ENCODE results near the gene GALNT6. TPM values are rescaled to one million over a fixed set of nuclear protein-coding genes. Genes with fewer than 3 reads are reported as not detected.
A peak's percentile ranks its signal among the peaks of the same experiment; 100 is the strongest.

The GALNT6 gene
- total and polyA plus RNA-seq, 12 donors: 0.15 to 6.3 (median 0.81) TPM

- Histone ChIP-seq H3K4me1 (peaks cover 0 to 61% (median 9%) of the 10 kb centered on the region in 9 donors), H3K36me3 (no peaks in the 10 kb centered on the region), H3K27me3 (peaks cover 4 to 33% (median 25%) of the 10 kb centered on the region in 7 donors), H3K27ac (peak overlapping the region in 1 of 10 donors; percentile 67), H3K4me3 (no peak overlapping the region), H3K9me3 (no peaks in the 10 kb centered on the region)
- 95 to 96% methylated on average over 5 of the region's 5 CpGs for WGBS, 2 donors
- DNase-seq (no peak), ATAC-seq (no peak)
- TF ChIP-seq CTCF (IDR thresholded peaks at IDR 0.05): no peak
- intact Hi-C loops (cut with DNase I): no loop called here
Observed at GRCh38 chr12:51388846-51389245, 2.4 kb downstream of the GALNT6 start.

GRCh38 chr12:51388069-51388799, 3.0 kb downstream of the GALNT6 start:
- DNase-seq: peak in 1 of 2 donors; percentile 14
- intact Hi-C loops (cut with DNase I): no loop called here

GRCh38 chr12:51386351-51386750, 4.9 kb downstream of the GALNT6 start:
- WGBS, 2 donors: 79% methylated on average over 4 of the region's 4 CpGs
- H3K9me3 ChIP-seq: no peaks in the 10 kb centered on the region
- peaks cover under 1 to 37% (median 5%) of the 10 kb centered on the region in 9 donors for H3K4me1 ChIP-seq
- DNase-seq (no peak), ATAC-seq (no peak)
- TF ChIP-seq CTCF (IDR thresholded peaks at IDR 0.05): no peak
- intact Hi-C loops (cut with DNase I): no loop called here
- no peak overlapping the region for H3K27ac ChIP-seq
- H3K4me3 ChIP-seq: no peak overlapping the region
- H3K36me3 ChIP-seq: peaks cover 0 to 5% (median 0%) of the 10 kb centered on the region in 9 donors
- H3K27me3 ChIP-seq: peaks cover 0 to 13% (median 6%) of the 10 kb centered on the region in 7 donors

More at GRCh38 chr12:51388069-51388799, 3.0 kb downstream of the GALNT6 start:
- 65% methylated on average over 10 of the region's 10 CpGs for WGBS, 2 donors
- TF ChIP-seq CTCF (IDR thresholded peaks at IDR 0.05): no peak
- peak in 1 of 8 donors; percentile 24 for ATAC-seq
- H3K27ac ChIP-seq: peak overlapping the region in 1 of 10 donors; percentile 67
- H3K4me3 ChIP-seq: no peak overlapping the region
- no peaks in the 10 kb centered on the region for H3K9me3 ChIP-seq
- H3K36me3 ChIP-seq: no peaks in the 10 kb centered on the region
- peaks cover 4 to 27% (median 21%) of the 10 kb centered on the region in 7 donors for H3K27me3 ChIP-seq
- peaks cover 0 to 55% (median 9%) of the 10 kb centered on the region in 9 donors for H3K4me1 ChIP-seq

- TF ChIP-seq CTCF (IDR thresholded peaks at IDR 0.05): no peak
- ATAC-seq (no peak), DNase-seq (no peak)
- WGBS, 2 donors: 70 to 71% methylated on average over 6 of the region's 6 CpGs
- Histone ChIP-seq H3K4me1 (peaks cover 0 to 8% (median 0%) of the 10 kb centered on the region in 9 donors), H3K27ac (no peak overlapping the region), H3K36me3 (peaks cover 0 to 16% (median 0%) of the 10 kb centered on the region in 9 donors), H3K4me3 (no peak overlapping the region), H3K9me3 (no peaks in the 10 kb centered on the region), H3K27me3 (peaks cover 0 to 3% (median 0%) of the 10 kb centered on the region in 7 donors)
- intact Hi-C loops (cut with DNase I): no loop called here
Observed at GRCh38 chr12:51383269-51383905, 7.8 kb downstream of the GALNT6 start.
